ENCODE results near the gene B3GNT7.
"Not testable (repeated sequence)": the region's sequence is repeated elsewhere in the genome, so short reads cannot be mapped to it uniquely, and the experiment has no call there.

The B3GNT7 gene

GRCh38 chr2:231395188-231396057 lies at the start of gene B3GNT7:
Gene B3GNT7 (plus strand): TSS chr2:231395710. CDS start chr2:231395804, 94 bp downstream.
- no peak for DNase-seq (ENCODE audit: low spot score)

- no peak for DNase-seq (ENCODE audit: low spot score)
Observed at GRCh38 chr2:231347081-231347480, 48.4 kb upstream of the B3GNT7 start.

- no peak for DNase-seq (ENCODE audit: low spot score)
Observed at GRCh38 chr2:231347638-231348037, 47.9 kb upstream of the B3GNT7 start.

- DNase-seq (ENCODE audit: low spot score), result no peak
Observed at GRCh38 chr2:231348173-231348572, 47.3 kb upstream of the B3GNT7 start.

- DNase-seq (ENCODE audit: low spot score), result peak; percentile 88
Observed at GRCh38 chr2:231348704-231349373, 46.7 kb upstream of the B3GNT7 start.

GRCh38 chr2:231349374-231349735 lies 46.2 kb upstream of the B3GNT7 start:
- not testable (repeated sequence) for DNase-seq (ENCODE audit: low spot score)

- DNase-seq (ENCODE audit: low spot score), result no peak
Observed at GRCh38 chr2:231351648-231352047, 43.9 kb upstream of the B3GNT7 start.

- no peak for DNase-seq (ENCODE audit: low spot score)
Observed at GRCh38 chr2:231353469-231353868, 42.0 kb upstream of the B3GNT7 start.

GRCh38 chr2:231355508-231356465 lies 39.7 kb upstream of the B3GNT7 start:
- no peak for DNase-seq (ENCODE audit: low spot score)

- no peak for DNase-seq (ENCODE audit: low spot score)
Observed at GRCh38 chr2:231356466-231356844, 39.1 kb upstream of the B3GNT7 start.

- no peak for DNase-seq (ENCODE audit: low spot score)
Observed at GRCh38 chr2:231357048-231357447, 38.5 kb upstream of the B3GNT7 start.

- no peak for DNase-seq (ENCODE audit: low spot score)
Observed at GRCh38 chr2:231357931-231358330, 37.6 kb upstream of the B3GNT7 start.

- DNase-seq (ENCODE audit: low spot score), result no peak
Observed at GRCh38 chr2:231359441-231359840, 36.1 kb upstream of the B3GNT7 start.

GRCh38 chr2:231359948-231360347 lies 35.6 kb upstream of the B3GNT7 start:
- no peak for DNase-seq (ENCODE audit: low spot score)

- DNase-seq (ENCODE audit: low spot score), result no peak
Observed at GRCh38 chr2:231360401-231360800, 35.1 kb upstream of the B3GNT7 start.

- DNase-seq (ENCODE audit: low spot score), result no peak
Observed at GRCh38 chr2:231360881-231361371, 34.6 kb upstream of the B3GNT7 start.

GRCh38 chr2:231361701-231362554 lies 33.6 kb upstream of the B3GNT7 start:
- DNase-seq (ENCODE audit: low spot score), result no peak

GRCh38 chr2:231362555-231363184 lies 32.8 kb upstream of the B3GNT7 start:
- no peak for DNase-seq (ENCODE audit: low spot score)

- DNase-seq (ENCODE audit: low spot score), result no peak
Observed at GRCh38 chr2:231364061-231364460, 31.4 kb upstream of the B3GNT7 start.

- peak; percentile 83 for DNase-seq (ENCODE audit: low spot score)
Observed at GRCh38 chr2:231364961-231365810, 30.3 kb upstream of the B3GNT7 start.
